Stimulated activated CD4-positive, alpha-beta T cell treated with anti-CD3 and anti-CD28 coated beads, Interleukin-2, amount 100 ng/mL, for 4 hours (primary cell): Measurements from ENCODE around the gene STARD4.

Source experiments
- DNase-seq: peaks from one replicate; pipeline ENCODE4 v3.0.0-alpha.2; 2020; ENCODE audit warnings: low read depth

Gene STARD4

GRCh38 chr5:111469903-111470302 is 42.4 kb downstream of the STARD4 start:
- DNase-seq, result no peak

GRCh38 chr5:111469293-111469896 is 42.9 kb downstream of the STARD4 start:
- DNase-seq, result no peak

- no peak for DNase-seq
Observed at GRCh38 chr5:111463311-111463710, 49.0 kb downstream of the STARD4 start.

GRCh38 chr5:111461934-111462333 is 50.4 kb downstream of the STARD4 start:
- DNase-seq, result no peak

GRCh38 chr5:111461255-111461671 is 51.1 kb downstream of the STARD4 start:
- DNase-seq, result no peak

GRCh38 chr5:111454776-111455175 is 57.6 kb downstream of the STARD4 start:
- DNase-seq, result no peak

GRCh38 chr5:111454198-111454622 is 58.1 kb downstream of the STARD4 start:
- DNase-seq, result no peak

- no peak for DNase-seq
Observed at GRCh38 chr5:111453747-111454146, 58.6 kb downstream of the STARD4 start.

GRCh38 chr5:111453295-111453694 is 59.0 kb downstream of the STARD4 start:
- no peak for DNase-seq

GRCh38 chr5:111447822-111448221 is 64.5 kb downstream of the STARD4 start:
- no peak for DNase-seq

GRCh38 chr5:111447099-111447498 is 65.2 kb downstream of the STARD4 start:
- DNase-seq, result no peak
